ENCODE data around the gene CNNM4. TPM values are rescaled to one million over a fixed set of nuclear protein-coding genes. Genes with fewer than 3 reads are reported as not detected.

The CNNM4 gene
- polyA plus RNA-seq, 2 of the 4 experiments (the other 2 are of a cell fraction) = 8.8 to 11.2 TPM

DNA sequence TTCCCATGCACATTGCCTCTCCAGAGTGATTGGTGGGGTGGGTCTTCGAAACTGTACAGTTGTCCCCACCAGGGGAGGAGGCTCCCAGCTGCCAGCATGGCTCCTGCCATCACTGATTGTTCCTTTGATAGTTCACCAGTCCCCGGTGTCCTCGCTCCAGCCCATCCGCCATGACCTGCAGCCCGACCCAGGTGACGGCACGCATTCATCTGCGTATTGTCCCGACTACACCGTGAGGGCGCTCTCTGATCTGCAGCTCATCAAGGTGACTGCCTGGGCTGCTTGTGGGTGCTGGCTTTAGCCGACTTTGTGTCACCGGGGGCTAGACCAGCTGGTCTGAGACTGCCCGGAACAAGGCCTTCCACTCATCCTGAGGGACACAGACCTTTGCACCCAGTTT is 67.7 kb downstream of the CNNM4 start (continued):
- TF ChIP-seq ZSCAN20 (CRISPR knock-in tag; IDR thresholded peaks at IDR 0.05) (no peak), HEYL (CRISPR knock-in tag; IDR thresholded peaks at IDR 0.05) (no peak)

GRCh38 chr2:96828874-96829273 is 68.2 kb downstream of the CNNM4 start:
- H3K4me3 ChIP-seq = no peak overlapping the region
- FAIRE-seq = no peak
- H3K4me2 ChIP-seq = no peak overlapping the region
- ATAC-seq = no peak
- DNase-seq (ENCODE audit: low read depth in 1 of 2, low spot score in 1 of 2) = no peak
- no peaks in the 10 kb centered on the region for H3K9me3 ChIP-seq
- POLR2A ChIA-PET = no interaction called here
- peaks cover 31% of the 10 kb centered on the region for H3K4me1 ChIP-seq
- TF ChIP-seq HOXB13 (CRISPR knock-in tag; IDR thresholded peaks at IDR 0.05; ENCODE audit: low read depth) = no peak
- no peak for TF ChIP-seq CTCF (IDR thresholded peaks at IDR 0.05)
- TF ChIP-seq, protein P1, sequence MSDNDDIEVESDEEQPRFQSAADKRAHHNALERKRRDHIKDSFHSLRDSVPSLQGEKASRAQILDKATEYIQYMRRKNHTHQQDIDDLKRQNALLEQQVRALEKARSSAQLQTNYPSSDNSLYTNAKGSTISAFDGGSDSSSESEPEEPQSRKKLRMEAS (IDR thresholded peaks at IDR 0.05) = no peak
- no peak for TF ChIP-seq CBX2 (IDR thresholded peaks at IDR 0.05; ENCODE audit: borderline replicate concordance, low read depth)
- TF ChIP-seq BHLHE40 (IDR thresholded peaks at IDR 0.05; ENCODE audit: low read depth, low read length) = no peak
- TF ChIP-seq FOXS1 (CRISPR knock-in tag; IDR thresholded peaks at IDR 0.05) = no peak
- no peak for TF ChIP-seq SREBF2 (IDR thresholded peaks at IDR 0.05)
- TF ChIP-seq ZSCAN20 (CRISPR knock-in tag; IDR thresholded peaks at IDR 0.05) = no peak
- no peak for TF ChIP-seq CHD4 (IDR thresholded peaks at IDR 0.05; ENCODE audit: borderline replicate concordance)
- no peak for TF ChIP-seq PBX3 (IDR thresholded peaks at IDR 0.05)
- no peak for TF ChIP-seq HOXA7 (CRISPR knock-in tag; IDR thresholded peaks at IDR 0.05)
- TF ChIP-seq MYC (IDR thresholded peaks at IDR 0.05; ENCODE audit: borderline replicate concordance, low read length) = no peak
- no peak for TF ChIP-seq JUNB (IDR thresholded peaks at IDR 0.05)
- no peak for TF ChIP-seq TP53 (CRISPR knock-in tag; IDR thresholded peaks at IDR 0.05)
- no peak for TF ChIP-seq ELK1 (IDR thresholded peaks at IDR 0.05; ENCODE audit: low read depth, low read length)
- TF ChIP-seq RFX5 (IDR thresholded peaks at IDR 0.05) = no peak
- TF ChIP-seq NFE2L2 (conservative IDR thresholded peaks at IDR 0.05; ENCODE audit: low read length) = no peak
- TF ChIP-seq RARB (CRISPR knock-in tag; IDR thresholded peaks at IDR 0.05) = no peak
- no peak for TF ChIP-seq SMC3 (IDR thresholded peaks at IDR 0.05)
- no peak for TF ChIP-seq KDM5A (IDR thresholded peaks at IDR 0.05)
- WGBS (ENCODE audit: missing lambda C conversion rate) = 95% methylated on average over 13 of the region's 13 CpGs
- CTCF ChIA-PET = interaction anchor here (0.8 to 6.2 kb wide), 2 partner anchors 10 to 12 kb away, joined by 3 to 24 read pairs; partner anchors contain the start of gene CNNM3
- H3K27ac ChIP-seq = no peak overlapping the region

GRCh38 chr2:96830044-96830562 is 69.4 kb downstream of the CNNM4 start:
- 79% methylated on average over 5 of the region's 5 CpGs for WGBS (ENCODE audit: missing lambda C conversion rate)
- TF ChIP-seq HOXB13 (CRISPR knock-in tag; IDR thresholded peaks at IDR 0.05; ENCODE audit: low read depth) (no peak), MAZ (IDR thresholded peaks at IDR 0.05; ENCODE audit: borderline replicate concordance, low read depth, low read length) (no peak), FOXS1 (CRISPR knock-in tag; IDR thresholded peaks at IDR 0.05) (no peak), CEBPB (IDR thresholded peaks at IDR 0.05) (no peak), MYC (IDR thresholded peaks at IDR 0.05; ENCODE audit: borderline replicate concordance, low read length) (no peak), ZNF302 (CRISPR knock-in tag; IDR thresholded peaks at IDR 0.05) (no peak), EHMT2 (IDR thresholded peaks at IDR 0.05; ENCODE audit: low read depth) (no peak), MAFK (IDR thresholded peaks at IDR 0.05; ENCODE audit: partially characterized antibody) (no peak), RNF2 (IDR thresholded peaks at IDR 0.05; ENCODE audit: borderline replicate concordance, low read depth) (no peak), ZC3H11A (IDR thresholded peaks at IDR 0.05) (no peak)
- DNase-seq (ENCODE audit: low read depth in 1 of 2, low spot score in 1 of 2) (no peak), ATAC-seq (no peak), FAIRE-seq (no peak)
- Histone ChIP-seq H3K4me3 (no peak overlapping the region), H3K9me3 (no peaks in the 10 kb centered on the region), H3K4me2 (no peak overlapping the region), H3K27ac (no peak overlapping the region), H3K4me1 (peaks cover 22% of the 10 kb centered on the region)
- ChIA-PET CTCF (interaction anchor here (1.0 to 1.4 kb wide), 2 partner anchors 13 to 43 kb away, joined by 3 to 5 read pairs; no protein-coding TSS in a partner anchor), POLR2A (no interaction called here)

Measured in A549 (cell line).